ENCODE results near the gene PAAF1.

Gene PAAF1

GRCh38 chr11:73876424-73877310 is at the start of gene PAAF1, which contains the start of gene COA4:
PAAF1 (plus strand) TSS chr11:73876999; CDS start chr11:73877022, 23 bp downstream.
COA4 (minus strand) TSS chr11:73876846; CDS start chr11:73873378, 3,468 bp downstream.
- DNase-seq (ENCODE audit: extremely low read depth in 1 of 2, low read depth in 1 of 2) = peak; percentile 79 to 84

- DNase-seq (ENCODE audit: extremely low read depth in 1 of 2, low read depth in 1 of 2) = no peak
These were observed 46.5 kb upstream of the PAAF1 start for GRCh38 chr11:73830261-73830660.

- DNase-seq (ENCODE audit: extremely low read depth in 1 of 2, low read depth in 1 of 2) = no peak
These were observed 43.7 kb upstream of the PAAF1 start for GRCh38 chr11:73833067-73833466.

- no peak for DNase-seq (ENCODE audit: extremely low read depth in 1 of 2, low read depth in 1 of 2)
These were observed 38.2 kb upstream of the PAAF1 start for GRCh38 chr11:73838443-73839122.

- DNase-seq (ENCODE audit: extremely low read depth in 1 of 2, low read depth in 1 of 2) = no peak
These were observed 37.7 kb upstream of the PAAF1 start for GRCh38 chr11:73839123-73839457.

- DNase-seq (ENCODE audit: extremely low read depth in 1 of 2, low read depth in 1 of 2) = no peak
These were observed 25.6 kb upstream of the PAAF1 start for GRCh38 chr11:73851046-73851764.

- no peak for DNase-seq (ENCODE audit: extremely low read depth in 1 of 2, low read depth in 1 of 2)
These were observed 24.8 kb upstream of the PAAF1 start for GRCh38 chr11:73852049-73852448.

GRCh38 chr11:73854680-73855079 is 22.1 kb upstream of the PAAF1 start:
- DNase-seq (ENCODE audit: extremely low read depth in 1 of 2, low read depth in 1 of 2) = no peak

- no peak for DNase-seq (ENCODE audit: extremely low read depth in 1 of 2, low read depth in 1 of 2)
These were observed 20.7 kb upstream of the PAAF1 start for GRCh38 chr11:73856031-73856567.

- DNase-seq (ENCODE audit: extremely low read depth in 1 of 2, low read depth in 1 of 2) = no peak
These were observed 17.1 kb upstream of the PAAF1 start for GRCh38 chr11:73859671-73860070.

GRCh38 chr11:73860202-73860601 is 16.6 kb upstream of the PAAF1 start:
- no peak for DNase-seq (ENCODE audit: extremely low read depth in 1 of 2, low read depth in 1 of 2)

GRCh38 chr11:73862986-73863385 is 13.8 kb upstream of the PAAF1 start:
- no peak for DNase-seq (ENCODE audit: extremely low read depth in 1 of 2, low read depth in 1 of 2)

- no peak for DNase-seq (ENCODE audit: extremely low read depth in 1 of 2, low read depth in 1 of 2)
These were observed 10.7 kb upstream of the PAAF1 start for GRCh38 chr11:73866095-73866579.

GRCh38 chr11:73866586-73866996 is 10.2 kb upstream of the PAAF1 start:
- no peak for DNase-seq (ENCODE audit: extremely low read depth in 1 of 2, low read depth in 1 of 2)

GRCh38 chr11:73869332-73869949 is 7.4 kb upstream of the PAAF1 start:
- DNase-seq (ENCODE audit: extremely low read depth in 1 of 2, low read depth in 1 of 2) = no peak

GRCh38 chr11:73870261-73870660 is 6.5 kb upstream of the PAAF1 start:
- DNase-seq (ENCODE audit: extremely low read depth in 1 of 2, low read depth in 1 of 2) = no peak

GRCh38 chr11:73872749-73873357 is 3.9 kb upstream of the PAAF1 start:
- DNase-seq (ENCODE audit: extremely low read depth in 1 of 2, low read depth in 1 of 2) = no peak

GRCh38 chr11:73875380-73875779 is 1.4 kb upstream of the PAAF1 start:
- no peak for DNase-seq (ENCODE audit: extremely low read depth in 1 of 2, low read depth in 1 of 2)

GRCh38 chr11:73875840-73876239 is 959 bp upstream of the PAAF1 start:
- no peak for DNase-seq (ENCODE audit: extremely low read depth in 1 of 2, low read depth in 1 of 2)

- no peak for DNase-seq (ENCODE audit: extremely low read depth in 1 of 2, low read depth in 1 of 2)
These were observed 2.0 kb downstream of the PAAF1 start for GRCh38 chr11:73878771-73879170.

Data from activated CD8-positive, alpha-beta memory T cell treated with anti-CD3 and anti-CD28 coated beads for 1 hour (primary cell).